ENCODE results near the gene CD22.
"Not testable (repeated sequence)": the region's sequence is repeated elsewhere in the genome, so short reads cannot be mapped to it uniquely, and the experiment has no call there.

CD22 gene

GRCh38 chr19:35369522-35369921, 40.5 kb downstream of the CD22 start:
- Histone ChIP-seq H3K4me1 (ENCODE audit: control insufficient read depth in 1 of 2, insufficient read depth in 2 of 2, low read length in 2 of 2) (no peaks in the 10 kb centered on the region), H3K9ac (ENCODE audit: low read depth in 1 of 2, low read length in 2 of 2) (no peak overlapping the region), H3K4me3 (ENCODE audit: low read depth in 1 of 2, low read length in 2 of 2) (no peak overlapping the region), H3K36me3 (ENCODE audit: control insufficient read depth in 1 of 2, insufficient read depth in 2 of 2, low read length in 2 of 2) (no peaks in the 10 kb centered on the region), H3K27me3 (ENCODE audit: control insufficient read depth in 1 of 2, insufficient read depth in 2 of 2, low read length in 2 of 2) (no peaks in the 10 kb centered on the region), H3K27ac (ENCODE audit: low read depth, low read length) (no peak overlapping the region), H3K9me3 (ENCODE audit: control insufficient read depth in 1 of 2, low read length in 2 of 2) (no peaks in the 10 kb centered on the region)

- H3K36me3 ChIP-seq (ENCODE audit: control insufficient read depth in 1 of 2, insufficient read depth in 2 of 2, low read length in 2 of 2): no peaks in the 10 kb centered on the region
- H3K4me3 ChIP-seq (ENCODE audit: low read depth in 1 of 2, low read length in 2 of 2): no peak within 1 kb of the TSS
- H3K9ac ChIP-seq (ENCODE audit: low read depth in 1 of 2, low read length in 2 of 2): no peak within 1 kb of the TSS
- H3K9me3 ChIP-seq (ENCODE audit: control insufficient read depth in 1 of 2, low read length in 2 of 2): no peaks in the 10 kb centered on the region
- H3K27ac ChIP-seq (ENCODE audit: low read depth, low read length): no peak within 1 kb of the TSS
- H3K27me3 ChIP-seq (ENCODE audit: control insufficient read depth in 1 of 2, insufficient read depth in 2 of 2, low read length in 2 of 2): no peaks in the 10 kb centered on the region
- peaks cover 0 to 5% of the 10 kb centered on the region in 2 donors for H3K4me1 ChIP-seq (ENCODE audit: control insufficient read depth in 1 of 2, insufficient read depth in 2 of 2, low read length in 2 of 2)
Measured at GRCh38 chr19:35370722-35371121, 41.7 kb downstream of the CD22 start, which contains the start of gene GPR42. Gene GPR42, plus strand, starts transcription at chr19:35371068. Its CDS starts 292 bp downstream, at chr19:35371360.

- Histone ChIP-seq H3K9me3 (ENCODE audit: control insufficient read depth in 1 of 2, low read length in 2 of 2) (peaks cover 0 to 1% of the 10 kb centered on the region in 2 donors), H3K27me3 (ENCODE audit: control insufficient read depth in 1 of 2, insufficient read depth in 2 of 2, low read length in 2 of 2) (no peaks in the 10 kb centered on the region), H3K9ac (ENCODE audit: low read depth in 1 of 2, low read length in 2 of 2) (no peak overlapping the region), H3K27ac (ENCODE audit: low read depth, low read length) (no peak overlapping the region), H3K4me3 (ENCODE audit: low read depth in 1 of 2, low read length in 2 of 2) (no peak overlapping the region), H3K4me1 (ENCODE audit: control insufficient read depth in 1 of 2, insufficient read depth in 2 of 2, low read length in 2 of 2) (peaks cover 0 to 5% of the 10 kb centered on the region in 2 donors), H3K36me3 (ENCODE audit: control insufficient read depth in 1 of 2, insufficient read depth in 2 of 2, low read length in 2 of 2) (no peaks in the 10 kb centered on the region)
Measured at GRCh38 chr19:35373492-35373891, 44.5 kb downstream of the CD22 start.

GRCh38 chr19:35374031-35374430, 45.0 kb downstream of the CD22 start:
- H3K27me3 ChIP-seq (ENCODE audit: control insufficient read depth in 1 of 2, insufficient read depth in 2 of 2, low read length in 2 of 2); H3K9me3 ChIP-seq (ENCODE audit: control insufficient read depth in 1 of 2, low read length in 2 of 2); H3K36me3 ChIP-seq (ENCODE audit: control insufficient read depth in 1 of 2, insufficient read depth in 2 of 2, low read length in 2 of 2); H3K4me3 ChIP-seq (ENCODE audit: low read depth in 1 of 2, low read length in 2 of 2); H3K4me1 ChIP-seq (ENCODE audit: control insufficient read depth in 1 of 2, insufficient read depth in 2 of 2, low read length in 2 of 2); H3K27ac ChIP-seq (ENCODE audit: low read depth, low read length); H3K9ac ChIP-seq (ENCODE audit: low read depth in 1 of 2, low read length in 2 of 2): not testable (repeated sequence)

- H3K36me3 ChIP-seq (ENCODE audit: control insufficient read depth in 1 of 2, insufficient read depth in 2 of 2, low read length in 2 of 2): no peaks in the 10 kb centered on the region
- H3K9me3 ChIP-seq (ENCODE audit: control insufficient read depth in 1 of 2, low read length in 2 of 2): peaks cover 0 to 3% of the 10 kb centered on the region in 2 donors
- no peak overlapping the region for H3K4me3 ChIP-seq (ENCODE audit: low read depth in 1 of 2, low read length in 2 of 2)
- no peak overlapping the region for H3K9ac ChIP-seq (ENCODE audit: low read depth in 1 of 2, low read length in 2 of 2)
- H3K4me1 ChIP-seq (ENCODE audit: control insufficient read depth in 1 of 2, insufficient read depth in 2 of 2, low read length in 2 of 2): peaks cover 0 to 5% of the 10 kb centered on the region in 2 donors
- no peak overlapping the region for H3K27ac ChIP-seq (ENCODE audit: low read depth, low read length)
- H3K27me3 ChIP-seq (ENCODE audit: control insufficient read depth in 1 of 2, insufficient read depth in 2 of 2, low read length in 2 of 2): no peaks in the 10 kb centered on the region
Measured at GRCh38 chr19:35375505-35376307, 46.7 kb downstream of the CD22 start.

GRCh38 chr19:35377656-35378055, 48.7 kb downstream of the CD22 start:
- H3K27me3 ChIP-seq (ENCODE audit: control insufficient read depth in 1 of 2, insufficient read depth in 2 of 2, low read length in 2 of 2): no peaks in the 10 kb centered on the region
- H3K9ac ChIP-seq (ENCODE audit: low read depth in 1 of 2, low read length in 2 of 2): no peak overlapping the region
- H3K9me3 ChIP-seq (ENCODE audit: control insufficient read depth in 1 of 2, low read length in 2 of 2): peaks cover 0 to 3% of the 10 kb centered on the region in 2 donors
- peaks cover 0 to 5% of the 10 kb centered on the region in 2 donors for H3K4me1 ChIP-seq (ENCODE audit: control insufficient read depth in 1 of 2, insufficient read depth in 2 of 2, low read length in 2 of 2)
- no peak overlapping the region for H3K4me3 ChIP-seq (ENCODE audit: low read depth in 1 of 2, low read length in 2 of 2)
- no peak overlapping the region for H3K27ac ChIP-seq (ENCODE audit: low read depth, low read length)
- H3K36me3 ChIP-seq (ENCODE audit: control insufficient read depth in 1 of 2, insufficient read depth in 2 of 2, low read length in 2 of 2): no peaks in the 10 kb centered on the region

- H3K4me3 ChIP-seq (ENCODE audit: low read depth in 1 of 2, low read length in 2 of 2): no peak overlapping the region
- H3K27ac ChIP-seq (ENCODE audit: low read depth, low read length): no peak overlapping the region
- peaks cover 0 to 5% of the 10 kb centered on the region in 2 donors for H3K4me1 ChIP-seq (ENCODE audit: control insufficient read depth in 1 of 2, insufficient read depth in 2 of 2, low read length in 2 of 2)
- peaks cover 0 to 3% of the 10 kb centered on the region in 2 donors for H3K9me3 ChIP-seq (ENCODE audit: control insufficient read depth in 1 of 2, low read length in 2 of 2)
- no peaks in the 10 kb centered on the region for H3K36me3 ChIP-seq (ENCODE audit: control insufficient read depth in 1 of 2, insufficient read depth in 2 of 2, low read length in 2 of 2)
- H3K9ac ChIP-seq (ENCODE audit: low read depth in 1 of 2, low read length in 2 of 2): no peak overlapping the region
- H3K27me3 ChIP-seq (ENCODE audit: control insufficient read depth in 1 of 2, insufficient read depth in 2 of 2, low read length in 2 of 2): no peaks in the 10 kb centered on the region
Measured at GRCh38 chr19:35378356-35378755, 49.4 kb downstream of the CD22 start.

GRCh38 chr19:35379545-35379944, 50.6 kb downstream of the CD22 start:
- H3K36me3 ChIP-seq (ENCODE audit: control insufficient read depth in 1 of 2, insufficient read depth in 2 of 2, low read length in 2 of 2); H3K27me3 ChIP-seq (ENCODE audit: control insufficient read depth in 1 of 2, insufficient read depth in 2 of 2, low read length in 2 of 2); H3K4me1 ChIP-seq (ENCODE audit: control insufficient read depth in 1 of 2, insufficient read depth in 2 of 2, low read length in 2 of 2); H3K27ac ChIP-seq (ENCODE audit: low read depth, low read length); H3K4me3 ChIP-seq (ENCODE audit: low read depth in 1 of 2, low read length in 2 of 2); H3K9me3 ChIP-seq (ENCODE audit: control insufficient read depth in 1 of 2, low read length in 2 of 2); H3K9ac ChIP-seq (ENCODE audit: low read depth in 1 of 2, low read length in 2 of 2): not testable (repeated sequence)

- peaks cover 0 to 3% of the 10 kb centered on the region in 2 donors for H3K9me3 ChIP-seq (ENCODE audit: control insufficient read depth in 1 of 2, low read length in 2 of 2)
- H3K4me3 ChIP-seq (ENCODE audit: low read depth in 1 of 2, low read length in 2 of 2): no peak overlapping the region
- H3K27ac ChIP-seq (ENCODE audit: low read depth, low read length): no peak overlapping the region
- H3K9ac ChIP-seq (ENCODE audit: low read depth in 1 of 2, low read length in 2 of 2): no peak overlapping the region
- H3K36me3 ChIP-seq (ENCODE audit: control insufficient read depth in 1 of 2, insufficient read depth in 2 of 2, low read length in 2 of 2): no peaks in the 10 kb centered on the region
- H3K27me3 ChIP-seq (ENCODE audit: control insufficient read depth in 1 of 2, insufficient read depth in 2 of 2, low read length in 2 of 2): no peaks in the 10 kb centered on the region
- peaks cover 0 to 3% of the 10 kb centered on the region in 2 donors for H3K4me1 ChIP-seq (ENCODE audit: control insufficient read depth in 1 of 2, insufficient read depth in 2 of 2, low read length in 2 of 2)
Measured at GRCh38 chr19:35379992-35380391, 51.0 kb downstream of the CD22 start.

GRCh38 chr19:35380450-35381124, 51.6 kb downstream of the CD22 start:
- H3K4me3 ChIP-seq (ENCODE audit: low read depth in 1 of 2, low read length in 2 of 2): no peak overlapping the region
- no peaks in the 10 kb centered on the region for H3K36me3 ChIP-seq (ENCODE audit: control insufficient read depth in 1 of 2, insufficient read depth in 2 of 2, low read length in 2 of 2)
- H3K4me1 ChIP-seq (ENCODE audit: control insufficient read depth in 1 of 2, insufficient read depth in 2 of 2, low read length in 2 of 2): no peaks in the 10 kb centered on the region
- H3K9me3 ChIP-seq (ENCODE audit: control insufficient read depth in 1 of 2, low read length in 2 of 2): peaks cover 3% of the 10 kb centered on the region in 2 donors
- H3K27me3 ChIP-seq (ENCODE audit: control insufficient read depth in 1 of 2, insufficient read depth in 2 of 2, low read length in 2 of 2): no peaks in the 10 kb centered on the region
- no peak overlapping the region for H3K9ac ChIP-seq (ENCODE audit: low read depth in 1 of 2, low read length in 2 of 2)
- no peak overlapping the region for H3K27ac ChIP-seq (ENCODE audit: low read depth, low read length)

Data from duodenal mucosa (tissue), 2 donors.